Measurements from ENCODE around the gene NEO1.

The NEO1 gene

DNA sequence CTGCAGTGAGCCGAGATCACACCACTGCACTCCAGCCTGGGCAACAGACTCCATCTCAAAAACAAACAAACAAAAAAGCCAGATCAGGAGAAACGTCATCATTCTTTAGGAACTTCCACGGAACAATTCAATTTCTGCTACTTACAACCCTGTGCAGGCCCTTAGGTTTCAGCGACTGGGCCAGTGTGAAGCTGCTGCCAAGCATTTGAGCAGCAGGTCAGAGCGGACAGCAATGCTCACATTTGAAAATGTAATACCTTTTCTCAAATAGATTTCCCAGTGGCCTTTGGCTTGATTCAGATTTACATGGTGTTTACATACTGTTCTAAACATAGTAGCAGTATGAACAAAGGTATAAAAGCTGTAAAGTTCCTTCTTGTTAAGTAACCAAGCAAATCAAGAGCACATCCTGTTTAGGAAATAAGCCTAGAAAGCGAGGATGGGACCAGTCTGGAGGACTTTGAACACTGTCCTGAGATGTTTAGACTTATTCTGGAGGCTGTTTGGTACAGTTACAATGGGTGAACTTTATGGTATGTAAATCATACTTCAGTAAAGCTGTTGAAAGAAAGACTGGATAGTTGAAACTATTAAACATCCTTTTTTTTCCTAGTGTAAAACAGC, 175.3 kb downstream of the NEO1 start:
- no peak for DNase-seq

DNA sequence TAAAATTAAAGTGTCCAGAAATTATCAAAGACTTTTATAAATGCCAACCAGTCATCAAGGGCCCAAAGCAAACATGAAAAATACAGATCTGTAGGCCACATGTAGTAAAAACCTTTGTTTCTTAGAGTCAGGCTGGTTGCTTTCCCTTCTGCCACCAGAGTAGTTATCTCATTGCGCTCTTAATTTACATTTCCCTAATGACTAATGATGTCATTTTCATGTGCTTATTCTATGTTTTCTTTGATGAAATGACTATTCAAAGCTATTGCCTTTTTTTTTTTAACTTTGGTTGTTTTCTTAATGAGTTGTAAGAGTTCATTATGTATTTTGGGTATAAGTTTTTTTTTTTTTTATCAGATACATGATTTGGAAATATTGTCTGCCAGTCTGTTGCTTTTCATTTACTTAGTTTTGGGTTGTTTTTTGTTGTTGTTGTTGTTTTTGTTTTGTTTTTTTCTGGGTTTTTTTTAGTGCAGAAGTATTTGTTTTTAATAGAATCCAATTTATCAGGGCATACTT, 175.9 kb downstream of the NEO1 start:
- no peak for DNase-seq

DNA sequence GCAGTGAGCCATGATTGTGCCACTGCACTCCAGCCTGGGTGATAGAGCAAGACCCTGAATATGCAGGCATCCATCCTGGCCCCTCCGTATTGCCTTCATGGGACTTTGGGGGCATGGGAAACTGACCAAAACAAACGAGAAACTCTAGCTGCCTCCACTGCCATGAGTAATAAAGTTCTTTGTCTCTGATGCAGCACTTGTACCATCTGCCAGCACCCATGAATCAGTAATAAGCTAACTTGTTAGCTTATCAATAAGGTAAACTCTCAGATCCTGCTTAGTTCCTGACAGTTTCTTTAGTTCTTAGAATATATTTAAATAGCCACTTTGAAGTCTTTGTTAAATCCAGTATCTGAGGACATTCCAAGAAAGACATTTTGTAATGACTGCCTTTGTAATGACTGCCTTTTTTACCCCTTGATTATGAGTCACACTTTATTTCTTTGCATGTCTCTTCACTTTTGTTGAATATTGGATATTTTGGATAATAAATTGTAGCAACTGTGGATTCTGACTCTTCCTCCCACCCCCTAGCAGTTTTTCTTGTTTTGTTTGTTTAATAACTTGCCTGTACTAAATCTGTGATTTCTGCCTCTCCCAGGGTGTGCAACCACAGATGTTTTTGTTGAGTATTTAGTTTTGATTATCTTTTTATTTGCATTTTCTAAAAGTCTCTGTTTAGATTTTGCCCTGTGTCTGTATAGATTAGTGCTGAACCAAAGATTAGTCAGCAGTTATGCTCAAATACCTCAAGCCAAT, 179.6 kb downstream of the NEO1 start:
- DNase-seq, result no peak

DNA sequence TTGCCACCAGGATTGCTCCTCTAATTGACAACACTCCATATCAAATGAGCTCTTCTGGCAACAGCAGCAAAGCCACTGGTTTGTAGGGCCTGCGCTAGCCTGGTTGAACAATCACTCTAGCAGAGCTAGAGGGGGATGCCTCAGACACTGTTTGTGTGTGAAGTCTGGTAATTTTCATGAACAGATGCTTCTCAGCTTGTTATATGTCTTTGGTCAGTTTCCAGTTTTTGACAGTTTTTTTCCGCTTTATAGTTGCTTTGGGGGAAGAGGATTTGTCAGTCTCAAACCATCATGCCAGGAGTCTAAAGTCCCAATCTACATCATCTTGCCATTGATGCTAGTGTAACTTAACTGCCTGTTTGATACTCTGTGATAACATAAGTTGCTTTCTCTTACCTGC, 180.5 kb downstream of the NEO1 start:
- DNase-seq, result no peak

DNA sequence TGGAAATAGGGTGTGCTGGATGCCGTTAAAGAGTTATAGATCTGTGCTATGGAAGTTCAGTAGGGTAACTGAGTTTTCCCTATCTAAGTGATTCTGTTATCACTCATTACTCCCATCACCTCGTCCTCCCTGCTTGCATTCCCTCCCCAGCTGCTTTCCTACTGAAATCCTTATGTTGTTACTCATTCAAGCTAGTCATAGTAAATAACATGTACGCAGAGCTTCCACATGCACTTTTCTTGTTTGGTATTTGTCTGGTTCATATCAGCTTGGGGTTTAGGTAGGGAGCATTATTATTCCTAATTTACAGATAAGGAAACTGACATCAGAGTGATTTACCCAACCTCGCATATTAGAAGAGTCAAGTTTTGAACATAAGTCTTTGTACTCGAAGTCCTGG, 181.4 kb downstream of the NEO1 start:
- DNase-seq, result no peak

DNA sequence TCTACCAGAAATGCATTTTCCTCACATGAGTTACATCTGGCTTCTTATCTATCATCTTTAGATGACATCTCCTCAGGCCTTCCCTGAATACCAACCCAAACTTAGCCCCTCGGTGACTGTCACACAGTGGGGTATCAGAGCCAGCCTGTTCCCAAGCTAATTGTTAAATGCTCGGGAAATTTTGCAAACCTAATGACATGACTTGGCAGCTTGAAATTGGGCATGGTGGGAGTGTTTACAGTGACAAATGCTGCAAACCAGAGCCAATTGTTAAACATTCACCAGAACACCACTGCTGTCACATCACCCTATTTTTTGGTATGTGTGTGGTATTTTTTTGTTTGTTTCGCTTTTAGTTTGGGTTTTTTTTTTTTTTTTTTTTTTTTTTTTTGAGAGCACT, 185.6 kb downstream of the NEO1 start:
- DNase-seq, result no peak

DNA sequence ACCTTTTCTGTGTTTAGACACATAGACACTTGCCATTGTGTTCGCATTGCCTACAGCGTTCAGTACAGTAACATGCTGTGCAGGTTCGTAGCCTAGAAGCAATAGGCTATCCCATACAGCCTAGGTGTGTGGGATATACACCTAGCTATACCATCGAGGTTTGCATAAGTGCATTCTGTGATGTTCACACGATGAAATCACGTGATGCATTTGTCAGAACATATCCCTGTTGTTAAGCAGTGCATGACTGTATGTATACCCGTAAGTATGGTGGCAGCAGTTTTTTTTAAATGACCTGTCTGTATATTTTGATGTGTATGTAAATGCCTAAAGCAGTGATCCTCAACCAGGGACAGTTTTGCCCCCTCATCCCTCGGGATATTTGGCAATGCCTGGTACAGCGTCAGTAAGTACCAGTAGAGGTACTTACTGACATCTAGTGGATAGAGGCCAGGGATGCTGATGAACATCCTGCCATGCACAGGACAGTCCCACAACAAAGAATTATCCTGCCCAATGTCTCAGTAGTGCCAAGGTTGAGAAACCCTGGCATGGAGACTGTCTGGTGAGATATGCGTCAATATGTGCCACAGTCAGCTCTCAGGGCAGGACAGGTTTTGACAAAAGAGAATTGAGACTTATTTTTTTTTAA, 187.4 kb downstream of the NEO1 start:
- DNase-seq, result no peak

DNA sequence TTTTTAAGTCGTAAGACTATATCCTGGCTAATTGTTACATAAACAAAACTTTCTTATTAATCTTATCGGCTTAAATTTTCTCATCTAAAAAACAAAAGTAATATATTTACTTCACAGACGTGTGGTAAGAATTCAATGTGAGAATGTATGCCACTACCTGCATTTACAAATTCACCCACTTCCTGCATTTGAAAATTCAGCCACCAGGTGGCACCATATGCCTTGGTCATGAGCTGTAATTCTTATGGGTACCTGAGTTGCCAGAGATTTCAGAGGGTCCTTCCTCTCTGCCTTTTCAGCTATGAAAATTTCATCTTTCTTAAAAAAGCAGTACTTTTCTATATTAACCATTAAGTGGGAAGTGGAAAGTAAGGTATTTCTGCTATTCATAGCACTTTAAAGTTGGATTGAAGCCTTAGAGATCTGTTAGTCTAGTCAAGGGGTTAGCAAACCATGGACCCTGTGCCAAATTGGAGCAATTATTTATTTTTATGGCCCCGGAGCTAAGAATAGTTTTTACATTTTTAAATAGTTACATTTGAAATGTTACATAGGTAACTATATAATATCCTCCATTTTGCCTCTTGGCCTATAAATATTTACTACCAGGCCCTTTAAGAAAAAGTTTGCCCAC, 188.7 kb downstream of the NEO1 start:
- peak; percentile 73 for DNase-seq

DNA sequence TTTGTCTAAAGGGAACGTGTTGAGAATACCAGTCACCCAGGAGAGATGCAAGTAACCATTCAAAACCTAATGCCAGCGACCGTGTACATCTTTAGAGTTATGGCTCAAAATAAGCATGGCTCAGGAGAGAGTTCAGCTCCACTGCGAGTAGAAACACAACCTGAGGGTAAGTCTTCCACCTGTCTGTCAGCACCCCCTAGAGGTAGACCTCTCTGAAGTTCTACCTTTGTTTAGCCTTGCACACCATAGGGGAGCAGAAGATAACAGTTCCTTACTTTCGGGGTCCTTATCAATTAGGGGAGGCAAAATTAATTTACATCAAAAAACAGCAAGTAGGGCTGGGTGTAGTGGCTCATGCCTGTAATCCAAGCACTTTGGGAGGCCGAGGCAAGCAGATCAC, 192.1 kb downstream of the NEO1 start:
- DNase-seq, result peak; percentile 9

DNA sequence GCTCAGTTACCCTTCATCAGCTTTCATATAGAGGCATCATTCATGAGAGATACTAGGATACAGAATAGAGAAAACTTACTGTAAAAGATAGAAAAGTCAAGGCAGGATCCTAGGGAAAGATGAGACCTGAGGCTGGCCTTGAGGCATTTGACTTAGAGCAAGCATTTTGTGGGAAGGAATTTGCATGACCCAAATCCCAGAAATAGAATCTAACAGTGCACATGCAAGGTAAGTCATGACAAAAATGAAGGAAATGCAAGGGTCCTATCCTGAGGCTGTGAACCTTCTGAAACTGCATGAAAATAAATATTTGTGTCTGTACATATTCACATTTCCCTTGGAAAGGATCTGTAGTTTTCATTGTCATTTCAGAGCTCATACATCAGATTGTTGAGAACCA, 194.2 kb downstream of the NEO1 start:
- no peak for DNase-seq

DNA sequence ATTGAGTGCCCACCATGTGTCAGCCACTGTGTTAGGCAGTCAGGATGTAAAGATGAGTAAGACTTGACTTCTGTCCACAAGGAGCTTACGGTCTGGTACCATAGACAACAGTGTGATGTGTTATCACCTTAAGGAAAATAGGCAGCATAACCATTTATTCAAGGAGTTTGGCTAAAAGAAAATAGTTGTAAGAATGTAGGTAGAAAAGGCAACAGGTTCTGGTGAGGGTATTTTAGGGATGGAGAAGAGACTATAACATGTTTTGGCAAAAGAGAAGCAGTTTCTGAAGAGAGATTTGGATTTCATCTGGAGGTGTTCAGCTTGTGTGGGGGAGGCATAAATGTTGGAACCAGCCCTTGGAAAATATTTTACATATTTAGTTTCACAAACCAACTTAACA, 194.6 kb downstream of the NEO1 start:
- no peak for DNase-seq

DNA sequence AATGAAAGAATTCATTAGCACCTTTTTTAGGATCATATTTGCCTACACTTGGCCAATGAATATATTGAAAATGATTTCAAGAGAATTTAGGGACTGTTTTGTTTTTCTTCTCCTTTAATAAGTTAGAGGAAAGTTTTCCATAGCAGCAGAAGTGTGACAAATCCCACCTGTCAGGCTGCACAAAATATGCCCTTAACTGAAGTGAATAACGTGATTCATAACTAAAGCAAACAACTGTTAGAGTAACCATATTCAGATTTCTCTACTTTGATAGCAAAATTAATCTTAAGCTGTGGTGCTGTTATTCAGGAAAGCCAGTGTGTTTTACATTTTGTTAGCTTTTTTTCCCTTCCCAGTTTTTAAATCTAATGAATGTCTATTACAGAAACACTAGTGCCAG, 195.1 kb downstream of the NEO1 start:
- DNase-seq, result no peak

DNA sequence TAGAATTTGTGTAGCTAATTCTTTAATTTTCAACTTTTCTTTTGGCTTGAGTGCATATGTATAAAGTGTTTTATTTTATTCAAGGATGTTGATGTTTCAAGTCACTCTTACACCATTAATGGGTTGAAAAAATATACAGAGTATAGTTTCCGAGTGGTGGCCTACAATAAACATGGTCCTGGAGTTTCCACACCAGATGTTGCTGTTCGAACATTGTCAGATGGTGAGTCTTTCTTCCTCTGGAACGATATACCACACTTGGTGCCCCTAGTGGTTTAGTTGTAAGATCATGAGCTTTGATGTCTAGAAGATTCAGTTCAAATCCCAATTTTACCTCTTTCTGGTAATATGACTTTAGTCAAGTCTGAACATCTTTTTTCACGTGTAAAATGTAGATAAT, 197.2 kb downstream of the NEO1 start:
- DNase-seq, result no peak

DNA sequence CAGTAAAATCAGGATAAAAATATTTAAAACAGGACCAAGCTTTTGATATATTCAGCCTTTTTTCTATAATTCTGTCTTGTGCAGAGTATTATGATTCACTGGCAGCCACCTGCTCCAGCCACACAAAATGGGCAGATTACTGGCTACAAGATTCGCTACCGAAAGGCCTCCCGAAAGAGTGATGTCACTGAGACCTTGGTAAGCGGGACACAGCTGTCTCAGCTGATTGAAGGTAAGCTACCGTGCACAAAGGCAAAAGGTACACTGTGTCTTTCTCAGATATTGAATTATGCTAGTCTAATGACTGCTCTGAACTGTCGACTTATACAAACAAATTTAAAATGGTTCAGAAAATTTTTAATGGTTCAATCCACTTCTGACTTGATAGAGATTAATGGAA, 202.3 kb downstream of the NEO1 start:
- DNase-seq, result no peak

DNA sequence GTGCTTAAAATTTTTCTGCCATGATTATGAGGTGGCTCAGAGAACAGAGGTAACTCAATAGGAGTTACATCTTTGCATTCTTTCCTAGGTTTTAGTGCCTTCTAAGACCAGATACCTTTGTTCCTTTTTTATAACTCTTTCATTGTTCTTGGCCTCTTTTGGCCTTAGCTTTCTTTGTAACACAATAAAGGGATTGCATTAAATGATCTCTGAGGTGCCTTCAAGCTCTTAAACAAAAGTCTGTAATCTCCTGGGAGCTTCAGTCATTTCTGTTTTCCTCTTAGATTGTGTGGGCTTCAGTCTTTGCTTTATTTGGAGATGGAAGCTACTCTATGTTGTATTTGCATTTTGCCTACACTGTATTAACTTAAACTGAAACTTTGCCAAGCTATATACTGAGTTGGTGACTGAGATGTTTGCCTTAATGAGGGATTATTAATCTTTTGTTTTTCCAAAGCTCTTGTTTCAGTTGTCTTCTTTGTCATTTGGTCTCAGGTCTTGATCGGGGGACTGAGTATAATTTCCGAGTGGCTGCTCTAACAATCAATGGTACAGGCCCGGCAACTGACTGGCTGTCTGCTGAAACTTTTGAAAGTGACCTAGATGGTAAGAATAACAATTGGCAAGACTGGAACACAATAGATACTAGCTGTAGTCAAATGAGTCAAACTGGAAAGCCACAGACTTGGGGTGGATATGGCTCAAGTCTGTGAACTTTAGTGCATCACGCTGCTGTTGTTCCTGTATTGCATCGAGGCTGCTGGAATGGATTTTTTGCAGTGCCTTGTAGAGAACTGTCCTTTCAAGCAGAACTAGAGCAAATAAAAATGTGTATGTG, 206.2 kb downstream of the NEO1 start:
- DNase-seq, result no peak

DNA sequence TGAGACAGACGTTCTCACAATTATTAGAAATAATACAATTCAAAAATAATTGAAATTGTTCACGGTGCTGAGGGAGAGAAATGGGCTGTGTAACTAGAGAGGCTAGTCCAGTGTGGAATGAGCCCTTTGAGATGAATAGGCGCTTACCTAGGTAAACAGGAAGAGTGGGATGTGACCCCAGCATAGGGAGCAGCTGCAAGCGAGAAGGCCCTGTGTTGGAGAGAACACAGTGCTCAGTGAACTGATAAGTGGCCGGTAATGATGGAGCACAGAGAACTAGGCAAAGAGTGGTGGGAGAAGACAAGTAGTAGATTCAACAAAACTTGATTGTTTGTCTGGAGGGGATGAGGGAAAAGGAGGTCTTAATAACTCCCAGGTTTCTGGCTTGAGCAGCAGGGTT, 212.6 kb downstream of the NEO1 start:
- no peak for DNase-seq

DNA sequence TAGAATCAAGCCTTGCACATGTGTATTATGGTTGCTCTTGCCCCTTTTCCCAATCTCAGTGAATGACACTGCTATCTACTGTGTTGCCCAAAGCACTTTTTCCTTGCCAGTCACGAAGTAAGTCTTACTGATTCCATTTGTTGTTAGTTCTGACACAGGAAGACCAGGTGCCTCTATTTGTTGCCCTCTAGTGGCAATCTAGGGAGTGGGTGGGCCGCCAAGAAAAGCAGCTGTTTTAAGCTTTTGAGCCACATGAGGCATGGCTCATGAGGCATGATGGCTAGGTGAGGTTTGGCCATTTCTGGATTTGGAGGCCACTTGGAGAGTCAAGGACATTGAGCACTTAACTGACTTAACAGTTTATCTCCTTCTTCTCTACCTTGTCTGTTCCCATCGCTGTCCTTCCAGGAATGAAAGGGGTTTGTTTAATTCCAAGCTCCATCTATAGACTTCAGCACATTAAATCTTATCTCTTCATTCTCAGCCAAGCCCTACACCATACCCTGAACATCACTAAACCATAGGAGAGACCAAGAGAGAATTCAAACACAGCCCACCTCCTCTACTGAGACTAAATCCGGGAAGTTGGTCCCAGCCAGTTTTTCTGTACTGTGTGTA, 213.4 kb downstream of the NEO1 start:
- DNase-seq, result peak; percentile 40

DNA sequence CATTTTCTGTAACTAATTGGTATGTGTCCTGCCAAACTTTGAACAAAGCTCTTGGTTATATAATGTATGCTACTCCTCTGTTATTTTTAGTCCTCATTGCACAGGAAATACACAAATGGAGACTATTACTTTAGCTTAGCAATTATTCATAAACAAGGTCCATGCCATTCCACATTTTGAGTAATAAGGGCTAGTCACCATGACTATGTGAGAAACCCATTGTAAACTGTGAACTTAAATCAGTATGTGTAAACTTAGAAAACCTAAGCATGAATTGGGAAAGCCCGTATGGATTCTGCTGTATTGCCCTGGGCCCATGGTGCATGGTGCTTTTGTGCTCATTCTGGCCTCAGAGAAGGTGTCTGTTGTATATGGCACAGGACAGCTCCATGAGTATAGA, 216.2 kb downstream of the NEO1 start:
- DNase-seq, result no peak

DNA sequence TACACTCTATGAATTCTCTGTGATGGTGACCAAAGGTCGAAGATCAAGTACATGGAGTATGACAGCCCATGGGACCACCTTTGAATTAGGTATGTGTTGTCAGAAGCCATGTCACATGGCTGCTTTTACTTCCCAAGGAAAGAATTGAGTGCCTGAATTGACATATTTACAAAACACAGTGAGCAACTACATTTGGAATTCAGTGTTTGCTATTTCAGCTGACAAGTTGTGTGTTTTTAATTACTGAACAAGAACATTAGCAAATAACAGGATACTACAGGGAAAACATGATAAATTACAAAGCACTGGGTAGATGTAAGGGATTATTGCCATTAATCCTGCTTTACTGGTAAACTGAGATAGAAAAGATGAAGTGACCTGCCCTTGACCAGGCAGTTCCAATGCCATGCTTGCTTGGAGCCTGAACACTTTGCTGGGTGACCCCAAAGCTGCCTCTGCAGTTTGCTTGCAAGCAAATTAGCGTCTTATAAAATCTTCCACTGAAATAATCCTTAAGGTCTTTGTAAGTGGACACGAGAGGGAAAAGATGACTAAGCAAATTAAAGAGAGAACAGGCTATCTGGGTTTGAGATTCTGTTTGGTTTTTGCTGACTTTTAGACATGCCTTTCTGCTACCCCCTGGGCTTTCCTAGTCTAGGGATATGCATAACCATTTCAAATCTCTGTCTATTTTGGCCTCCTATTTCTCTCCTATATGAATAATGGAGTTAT, 218.3 kb downstream of the NEO1 start:
- DNase-seq, result no peak

DNA sequence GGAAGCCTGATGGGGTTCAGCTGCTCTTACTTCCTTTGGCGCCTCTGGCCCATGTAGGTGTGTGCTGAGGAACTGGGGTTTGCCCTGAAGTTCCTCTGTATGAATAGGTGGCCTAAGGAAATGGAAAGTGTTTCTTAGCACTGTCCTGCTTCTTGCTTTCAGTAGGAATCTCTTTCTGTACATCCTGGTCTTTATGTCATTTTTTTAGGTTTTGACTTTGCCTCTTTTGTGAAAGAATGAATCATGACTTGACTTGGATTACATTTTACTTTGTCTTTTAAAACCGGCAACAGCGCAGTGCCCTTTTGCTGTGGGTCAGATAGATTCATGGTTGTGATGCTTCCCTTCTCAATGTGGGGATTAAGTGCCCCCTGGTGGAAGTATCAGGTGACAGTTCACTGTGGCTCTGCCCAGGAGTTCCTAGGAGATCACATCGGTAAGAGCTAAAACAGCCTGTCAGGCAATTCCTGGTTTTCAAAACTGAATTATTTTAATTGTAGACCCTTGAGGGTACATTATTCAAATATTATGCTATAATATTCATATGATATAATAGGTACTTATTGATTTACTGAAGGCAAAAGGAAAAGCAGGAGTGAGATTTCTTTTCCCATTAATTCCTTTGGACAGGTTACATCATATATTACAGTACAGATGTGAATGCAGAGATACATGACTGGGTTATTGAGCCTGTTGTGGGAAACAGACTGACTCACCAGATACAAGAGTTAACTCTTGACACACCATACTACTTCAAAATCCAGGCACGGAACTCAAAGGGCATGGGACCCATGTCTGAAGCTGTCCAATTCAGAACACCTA, 221.1 kb downstream of the NEO1 start:
- DNase-seq, result peak; percentile 48

DNA sequence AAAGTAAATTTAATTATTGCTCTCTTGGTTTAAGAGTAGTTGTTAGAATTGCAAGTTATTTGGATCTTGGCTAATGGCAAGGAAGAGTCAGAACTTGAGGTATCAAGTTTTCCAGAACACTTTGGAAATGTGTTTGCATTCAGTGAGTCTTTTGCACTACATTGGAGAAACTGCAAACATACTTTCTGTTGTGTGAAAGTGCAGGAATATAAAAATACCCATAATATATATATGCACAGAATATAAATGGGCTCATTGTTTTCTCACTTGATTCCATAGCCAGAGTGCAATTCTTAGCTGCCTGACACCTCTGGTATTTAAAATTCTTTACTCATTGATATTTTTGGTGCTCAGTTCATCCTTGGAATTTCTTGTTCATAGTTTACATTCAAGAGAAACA, 223.6 kb downstream of the NEO1 start:
- no peak for DNase-seq

Measured in CD4-positive, alpha-beta T cell treated with Interleukin-17A for 4 hours (primary cell).